ENCODE results near the gene CCND2.

DNA sequence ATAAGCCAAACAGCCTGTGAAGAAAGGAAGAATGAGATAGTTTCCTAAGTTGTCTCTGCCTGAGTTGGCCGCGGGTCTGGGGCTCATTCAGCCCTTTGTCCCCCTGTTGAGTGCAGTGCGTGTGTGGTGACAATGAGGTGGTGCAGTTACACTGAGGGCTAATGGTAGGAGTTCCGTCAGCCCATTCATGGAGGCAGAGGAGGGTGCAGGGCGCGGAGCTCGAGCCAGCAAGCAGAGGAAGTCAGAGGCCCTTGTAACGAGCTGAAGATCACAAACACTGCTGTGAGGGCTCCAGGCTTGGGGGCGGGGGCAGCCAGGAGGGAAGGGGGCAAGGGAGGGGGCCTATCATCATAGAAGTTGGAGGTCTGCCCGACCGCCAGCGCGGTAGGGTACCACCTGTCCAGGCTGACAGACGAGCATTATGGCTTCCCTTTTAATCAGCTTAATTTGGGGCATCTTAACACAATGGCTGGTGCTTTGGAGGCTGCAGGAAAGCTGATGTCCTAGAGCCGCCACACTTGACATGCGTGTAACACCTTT, 20.5 kb downstream of the CCND2 start:
- TF ChIP-seq, protein P1, sequence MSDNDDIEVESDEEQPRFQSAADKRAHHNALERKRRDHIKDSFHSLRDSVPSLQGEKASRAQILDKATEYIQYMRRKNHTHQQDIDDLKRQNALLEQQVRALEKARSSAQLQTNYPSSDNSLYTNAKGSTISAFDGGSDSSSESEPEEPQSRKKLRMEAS (IDR thresholded peaks at IDR 0.05) = no peak
- TF ChIP-seq, protein P2, sequence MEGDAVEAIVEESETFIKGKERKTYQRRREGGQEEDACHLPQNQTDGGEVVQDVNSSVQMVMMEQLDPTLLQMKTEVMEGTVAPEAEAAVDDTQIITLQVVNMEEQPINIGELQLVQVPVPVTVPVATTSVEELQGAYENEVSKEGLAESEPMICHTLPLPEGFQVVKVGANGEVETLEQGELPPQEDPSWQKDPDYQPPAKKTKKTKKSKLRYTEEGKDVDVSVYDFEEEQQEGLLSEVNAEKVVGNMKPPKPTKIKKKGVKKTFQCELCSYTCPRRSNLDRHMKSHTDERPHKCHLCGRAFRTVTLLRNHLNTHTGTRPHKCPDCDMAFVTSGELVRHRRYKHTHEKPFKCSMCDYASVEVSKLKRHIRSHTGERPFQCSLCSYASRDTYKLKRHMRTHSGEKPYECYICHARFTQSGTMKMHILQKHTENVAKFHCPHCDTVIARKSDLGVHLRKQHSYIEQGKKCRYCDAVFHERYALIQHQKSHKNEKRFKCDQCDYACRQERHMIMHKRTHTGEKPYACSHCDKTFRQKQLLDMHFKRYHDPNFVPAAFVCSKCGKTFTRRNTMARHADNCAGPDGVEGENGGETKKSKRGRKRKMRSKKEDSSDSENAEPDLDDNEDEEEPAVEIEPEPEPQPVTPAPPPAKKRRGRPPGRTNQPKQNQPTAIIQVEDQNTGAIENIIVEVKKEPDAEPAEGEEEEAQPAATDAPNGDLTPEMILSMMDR (IDR thresholded peaks at IDR 0.05; ENCODE audit: low read depth, low read length, missing input control) = no peak
- TF ChIP-seq RXRA (IDR thresholded peaks at IDR 0.05) = no peak
- TF ChIP-seq, protein P3, sequence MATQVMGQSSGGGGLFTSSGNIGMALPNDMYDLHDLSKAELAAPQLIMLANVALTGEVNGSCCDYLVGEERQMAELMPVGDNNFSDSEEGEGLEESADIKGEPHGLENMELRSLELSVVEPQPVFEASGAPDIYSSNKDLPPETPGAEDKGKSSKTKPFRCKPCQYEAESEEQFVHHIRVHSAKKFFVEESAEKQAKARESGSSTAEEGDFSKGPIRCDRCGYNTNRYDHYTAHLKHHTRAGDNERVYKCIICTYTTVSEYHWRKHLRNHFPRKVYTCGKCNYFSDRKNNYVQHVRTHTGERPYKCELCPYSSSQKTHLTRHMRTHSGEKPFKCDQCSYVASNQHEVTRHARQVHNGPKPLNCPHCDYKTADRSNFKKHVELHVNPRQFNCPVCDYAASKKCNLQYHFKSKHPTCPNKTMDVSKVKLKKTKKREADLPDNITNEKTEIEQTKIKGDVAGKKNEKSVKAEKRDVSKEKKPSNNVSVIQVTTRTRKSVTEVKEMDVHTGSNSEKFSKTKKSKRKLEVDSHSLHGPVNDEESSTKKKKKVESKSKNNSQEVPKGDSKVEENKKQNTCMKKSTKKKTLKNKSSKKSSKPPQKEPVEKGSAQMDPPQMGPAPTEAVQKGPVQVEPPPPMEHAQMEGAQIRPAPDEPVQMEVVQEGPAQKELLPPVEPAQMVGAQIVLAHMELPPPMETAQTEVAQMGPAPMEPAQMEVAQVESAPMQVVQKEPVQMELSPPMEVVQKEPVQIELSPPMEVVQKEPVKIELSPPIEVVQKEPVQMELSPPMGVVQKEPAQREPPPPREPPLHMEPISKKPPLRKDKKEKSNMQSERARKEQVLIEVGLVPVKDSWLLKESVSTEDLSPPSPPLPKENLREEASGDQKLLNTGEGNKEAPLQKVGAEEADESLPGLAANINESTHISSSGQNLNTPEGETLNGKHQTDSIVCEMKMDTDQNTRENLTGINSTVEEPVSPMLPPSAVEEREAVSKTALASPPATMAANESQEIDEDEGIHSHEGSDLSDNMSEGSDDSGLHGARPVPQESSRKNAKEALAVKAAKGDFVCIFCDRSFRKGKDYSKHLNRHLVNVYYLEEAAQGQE (IDR thresholded peaks at IDR 0.05) = no peak
- TF ChIP-seq YY1 (IDR thresholded peaks at IDR 0.05) = no peak
- TF ChIP-seq, protein P4, sequence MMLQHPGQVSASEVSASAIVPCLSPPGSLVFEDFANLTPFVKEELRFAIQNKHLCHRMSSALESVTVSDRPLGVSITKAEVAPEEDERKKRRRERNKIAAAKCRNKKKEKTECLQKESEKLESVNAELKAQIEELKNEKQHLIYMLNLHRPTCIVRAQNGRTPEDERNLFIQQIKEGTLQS (IDR thresholded peaks at IDR 0.05) = no peak
- no peak for TF ChIP-seq EGR1 (IDR thresholded peaks at IDR 0.05; ENCODE audit: low read depth in 2 of 2)
- TF ChIP-seq TAF1 (conservative IDR thresholded peaks at IDR 0.05) = no peak
- no peak for TF ChIP-seq RAD21 (IDR thresholded peaks at IDR 0.05)
- TF ChIP-seq, protein P5, sequence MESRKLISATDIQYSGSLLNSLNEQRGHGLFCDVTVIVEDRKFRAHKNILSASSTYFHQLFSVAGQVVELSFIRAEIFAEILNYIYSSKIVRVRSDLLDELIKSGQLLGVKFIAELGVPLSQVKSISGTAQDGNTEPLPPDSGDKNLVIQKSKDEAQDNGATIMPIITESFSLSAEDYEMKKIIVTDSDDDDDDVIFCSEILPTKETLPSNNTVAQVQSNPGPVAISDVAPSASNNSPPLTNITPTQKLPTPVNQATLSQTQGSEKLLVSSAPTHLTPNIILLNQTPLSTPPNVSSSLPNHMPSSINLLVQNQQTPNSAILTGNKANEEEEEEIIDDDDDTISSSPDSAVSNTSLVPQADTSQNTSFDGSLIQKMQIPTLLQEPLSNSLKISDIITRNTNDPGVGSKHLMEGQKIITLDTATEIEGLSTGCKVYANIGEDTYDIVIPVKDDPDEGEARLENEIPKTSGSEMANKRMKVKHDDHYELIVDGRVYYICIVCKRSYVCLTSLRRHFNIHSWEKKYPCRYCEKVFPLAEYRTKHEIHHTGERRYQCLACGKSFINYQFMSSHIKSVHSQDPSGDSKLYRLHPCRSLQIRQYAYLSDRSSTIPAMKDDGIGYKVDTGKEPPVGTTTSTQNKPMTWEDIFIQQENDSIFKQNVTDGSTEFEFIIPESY (IDR thresholded peaks at IDR 0.05) = no peak
- no peak for TF ChIP-seq JUND (IDR thresholded peaks at IDR 0.05)
- TF ChIP-seq SP1 (IDR thresholded peaks at IDR 0.05) = no peak
